ENCODE results near the gene COASY.

Gene COASY

DNA sequence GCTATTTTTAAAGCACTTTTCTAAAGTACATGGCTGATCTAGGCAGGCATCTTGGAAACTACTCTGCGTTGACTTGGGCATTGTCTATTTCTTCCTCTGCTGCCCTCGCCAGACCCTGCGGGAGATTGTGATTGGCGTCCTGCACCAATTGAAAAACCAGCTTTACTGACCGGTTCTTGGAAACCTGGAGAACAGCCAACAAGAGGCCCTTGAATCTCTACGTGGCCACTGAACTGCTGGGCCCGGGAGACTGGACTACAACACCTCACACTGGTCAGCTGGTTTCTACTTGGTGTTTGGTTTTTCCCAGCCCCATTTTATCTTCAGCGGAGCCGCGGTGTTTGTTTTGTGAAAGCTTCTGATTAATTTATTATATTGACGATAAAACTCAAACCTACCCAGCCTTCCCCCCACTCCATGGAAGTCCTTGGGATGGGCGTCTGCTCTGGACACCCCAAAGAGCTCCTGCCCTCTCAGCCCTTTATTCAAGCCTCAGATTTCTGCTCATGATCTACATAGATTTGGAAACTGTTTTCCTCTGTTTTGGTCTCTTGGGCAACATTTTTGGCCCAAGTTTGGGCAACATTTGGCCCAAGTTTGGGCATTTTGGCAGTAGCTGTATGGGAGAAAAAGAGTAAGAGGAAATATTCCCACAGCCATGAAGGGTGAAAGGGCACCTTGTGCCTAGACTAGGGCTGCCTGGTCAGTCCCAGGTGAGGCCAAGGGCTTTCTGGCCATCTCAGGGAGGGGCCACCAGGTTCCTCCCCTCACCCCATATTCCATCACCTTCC lies 9.7 kb downstream of the COASY start:
- no peak for DNase-seq

DNA sequence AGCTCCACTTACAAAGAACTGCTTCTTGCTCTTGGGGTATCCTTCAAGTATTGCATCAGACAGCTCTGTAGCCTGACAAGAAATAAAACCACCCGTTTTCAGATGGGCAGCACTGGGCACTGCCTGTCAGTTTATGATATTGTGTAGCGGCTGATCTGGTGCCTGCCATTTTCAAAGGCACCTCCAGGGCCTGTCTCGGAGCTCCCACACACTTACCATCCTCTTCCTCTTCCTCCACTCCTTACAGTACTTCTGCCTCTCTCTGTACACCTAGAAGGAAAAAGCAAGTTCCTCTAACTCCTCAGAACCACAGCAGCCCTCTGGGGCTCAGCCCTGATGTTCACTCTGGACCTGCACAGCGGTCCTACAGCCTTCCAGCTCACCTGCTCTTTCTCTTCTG lies 11.1 kb downstream of the COASY start:
- no peak for DNase-seq

DNA sequence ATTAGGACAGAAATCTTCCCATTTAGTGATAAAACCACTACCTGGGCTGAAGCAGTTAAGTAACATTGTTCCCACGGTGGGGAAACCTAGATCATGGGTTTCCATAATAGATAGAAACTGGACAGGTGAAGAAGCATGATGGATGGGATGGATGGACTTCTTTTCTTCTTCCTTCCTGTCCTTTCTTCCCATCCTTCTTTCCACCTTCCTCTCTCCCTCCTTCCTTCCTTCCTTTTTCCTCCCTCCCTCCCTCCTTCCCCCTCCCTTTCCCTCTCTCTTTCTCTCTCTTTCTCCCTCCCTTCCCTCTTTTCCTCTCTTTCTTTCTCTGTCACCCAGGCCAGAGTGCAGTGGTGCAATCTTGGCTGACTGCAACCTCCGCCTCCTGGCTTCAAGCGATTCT lies 12.5 kb downstream of the COASY start:
- no peak for DNase-seq

DNA sequence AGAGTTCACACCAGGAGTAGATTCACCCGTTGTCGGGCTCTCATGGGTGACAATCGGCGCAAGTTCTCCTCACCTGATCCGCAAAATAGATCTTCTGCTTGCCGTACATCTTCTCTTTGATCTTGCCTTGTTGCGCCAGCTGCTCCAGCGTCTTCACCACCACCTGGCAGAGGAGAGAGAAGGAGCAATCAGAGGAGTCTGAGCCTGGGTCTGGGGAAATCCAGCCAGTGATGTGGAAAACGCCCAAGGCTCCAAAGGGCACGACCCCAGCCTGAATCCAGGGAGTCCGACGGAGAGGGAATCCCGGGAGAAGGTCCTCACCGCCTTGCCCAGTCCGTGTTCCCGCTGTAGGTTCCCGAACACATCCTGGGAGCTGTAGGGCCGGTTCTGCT lies 15.2 kb downstream of the COASY start:
- no peak for DNase-seq

DNA sequence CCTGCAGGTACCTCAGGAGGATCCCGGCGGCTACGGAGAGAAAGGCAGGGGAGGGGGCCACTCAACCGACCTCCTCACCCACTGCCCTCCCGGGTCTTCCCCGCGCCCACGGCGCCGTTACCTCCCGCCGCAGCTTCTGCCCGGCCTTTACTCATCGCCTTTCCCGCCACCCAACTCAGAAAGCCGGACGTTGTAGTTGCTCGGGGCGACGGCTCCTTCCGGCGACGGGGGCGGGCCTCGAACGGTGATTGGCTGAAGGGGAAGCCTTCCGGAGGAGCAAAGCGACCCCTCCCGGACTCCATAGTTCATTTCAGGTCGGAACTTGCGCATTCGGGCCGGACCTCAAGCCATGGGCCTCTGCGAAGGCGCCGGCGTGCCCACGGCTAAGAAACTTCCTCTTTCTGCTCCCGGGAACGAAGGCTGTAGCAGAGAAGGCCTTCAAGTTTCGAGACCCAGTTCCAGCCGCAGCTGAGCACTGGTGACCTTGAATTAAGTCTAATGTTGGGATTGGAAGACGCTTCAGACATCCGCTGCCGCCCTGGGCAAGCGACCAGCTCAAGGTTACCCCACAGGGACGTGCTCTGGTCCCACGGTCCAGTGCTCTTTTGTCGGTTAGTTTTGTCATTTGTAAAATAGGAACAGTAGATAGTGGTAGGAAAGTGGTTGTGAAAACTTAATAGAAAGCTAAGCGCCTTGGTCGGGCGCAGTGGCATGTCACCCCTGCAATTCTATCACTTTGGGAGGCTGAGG lies 15.8 kb downstream of the COASY start, which contains the start of gene PSMC3IP:
TSS of gene PSMC3IP (minus strand) at position 198 of the 750 bp plus-strand sequence. CDS start at position 155, 43 bp downstream.
- peak; percentile 53 to 97 (median 90) for DNase-seq

DNA sequence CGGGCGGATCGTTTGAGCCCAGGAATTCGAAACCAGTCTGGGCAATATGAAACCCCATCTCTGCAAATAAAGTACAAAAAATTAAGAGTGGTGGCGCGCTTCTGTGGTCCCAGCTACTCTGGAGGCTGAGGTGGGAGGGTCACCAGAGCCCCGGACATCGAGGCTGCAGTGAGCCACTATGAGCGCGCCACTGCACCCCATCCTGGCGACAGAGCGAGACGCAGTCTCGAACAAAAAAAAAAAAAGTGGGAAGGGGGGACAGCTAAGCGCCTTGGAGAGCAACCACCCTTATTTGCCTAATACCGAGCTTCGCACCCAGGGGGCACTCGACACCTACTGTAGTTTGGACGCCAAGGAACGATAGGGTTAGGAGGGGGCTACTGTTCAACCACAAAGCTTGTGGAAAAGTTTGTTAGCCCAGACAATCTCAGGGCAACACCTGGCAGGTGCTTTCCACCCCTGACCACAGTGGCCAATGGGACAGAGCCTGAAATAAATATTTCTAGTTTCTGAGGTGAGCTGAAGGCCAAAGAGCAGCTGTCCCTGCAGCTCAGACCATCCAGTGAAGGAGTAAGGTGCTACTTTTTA lies 16.4 kb downstream of the COASY start:
- peak in 49 of 56 donors; percentile 4 to 77 (median 40) for DNase-seq

DNA sequence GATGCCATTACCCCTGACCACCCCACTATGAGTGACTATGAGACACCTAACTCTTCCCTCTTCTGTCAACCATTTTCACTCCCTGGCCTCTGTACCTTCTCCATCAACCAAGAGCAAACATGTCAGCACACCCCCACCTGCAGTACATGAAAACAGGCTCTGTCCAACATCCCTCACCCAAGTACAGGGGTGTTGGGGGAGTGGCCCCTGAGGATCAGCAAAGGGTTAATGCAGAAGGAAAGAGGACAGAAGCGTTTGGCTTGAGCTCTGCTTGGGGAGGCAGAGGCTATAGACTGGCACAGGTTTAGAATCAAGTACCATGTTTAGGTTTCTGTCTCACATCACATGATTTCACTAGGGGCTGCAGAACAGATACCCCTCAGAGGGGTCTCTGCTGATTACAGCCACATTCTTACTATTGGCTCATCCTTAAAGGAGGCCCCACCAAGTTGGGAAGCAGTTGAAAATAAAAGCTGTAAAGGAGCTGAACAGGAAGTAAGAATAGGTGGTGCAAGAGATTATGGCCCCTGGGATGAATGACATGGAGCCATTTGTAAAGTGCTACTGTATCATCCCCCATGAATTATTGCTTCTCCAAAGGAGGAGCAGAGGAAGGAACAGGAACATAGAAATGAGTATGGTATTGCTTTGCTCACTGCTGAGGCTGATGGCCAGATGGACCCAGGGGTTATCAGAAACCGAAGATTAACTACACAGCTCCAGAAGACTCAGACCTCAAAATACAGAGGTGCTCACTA lies 18.0 kb downstream of the COASY start:
- DNase-seq: no peak

DNA sequence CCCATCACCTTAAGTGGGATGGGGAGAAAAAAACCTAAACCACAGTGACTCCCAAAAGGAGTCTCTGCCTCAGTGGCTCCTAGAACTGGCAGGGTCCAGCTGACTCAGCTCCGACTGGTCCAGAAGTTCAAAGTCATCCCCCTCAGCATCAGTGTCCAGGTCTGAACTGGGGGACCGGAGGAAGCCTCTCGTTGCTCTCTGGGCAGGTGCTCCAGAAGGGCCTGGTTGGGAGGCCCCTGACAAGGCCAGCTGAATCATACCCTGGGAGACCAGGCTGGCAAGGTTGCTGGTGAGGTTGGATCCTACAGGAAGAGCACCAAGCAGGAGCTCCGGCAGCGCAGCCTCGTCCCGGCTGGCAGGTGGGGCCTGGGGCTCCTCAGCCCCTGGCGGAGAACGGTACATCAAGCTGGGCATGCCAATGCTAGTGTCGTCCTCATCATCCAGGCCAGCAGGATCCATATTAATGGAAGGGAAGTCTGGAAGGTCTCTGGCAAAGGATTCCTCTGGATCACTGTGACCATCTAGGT lies 19.9 kb downstream of the COASY start:
- DNase-seq: no peak

DNA sequence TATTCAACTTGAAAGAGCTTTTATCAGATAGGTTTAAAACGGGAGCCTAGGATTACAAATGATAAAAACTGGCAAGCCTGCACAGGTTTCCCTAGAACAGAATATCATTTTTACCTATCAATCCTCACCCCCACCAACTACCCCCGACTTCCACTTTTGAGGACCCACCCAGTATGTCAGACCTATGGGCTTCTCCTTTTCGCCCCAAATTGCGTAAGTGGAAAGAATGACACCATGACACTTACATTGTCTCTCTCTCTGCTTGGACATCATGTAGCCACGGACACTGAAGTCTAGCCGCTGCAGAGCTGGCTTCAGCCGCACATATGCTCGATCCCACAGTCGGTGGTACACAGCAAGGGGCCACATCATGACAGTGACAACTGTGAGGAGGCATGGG lies 22.9 kb downstream of the COASY start:
- no peak for DNase-seq

DNA sequence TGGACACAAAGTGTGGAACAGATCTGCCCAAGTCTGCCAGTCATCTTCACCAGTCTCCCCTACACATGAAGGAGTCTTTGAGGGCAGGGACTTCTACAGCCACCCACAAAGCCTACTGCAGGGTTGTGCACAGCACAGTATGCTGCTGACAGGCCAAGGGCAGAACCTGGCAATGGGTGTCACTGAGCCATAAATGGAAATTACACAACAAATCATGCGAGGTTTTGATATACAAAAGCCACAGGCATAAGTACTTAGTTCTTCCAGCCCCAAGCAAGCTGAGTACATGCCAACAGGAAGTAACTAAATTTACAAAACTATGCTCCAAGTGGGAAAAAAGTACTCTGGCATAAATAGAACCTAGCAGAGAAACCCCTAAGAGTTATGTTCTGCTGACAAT lies 23.4 kb downstream of the COASY start:
- no peak for DNase-seq

DNA sequence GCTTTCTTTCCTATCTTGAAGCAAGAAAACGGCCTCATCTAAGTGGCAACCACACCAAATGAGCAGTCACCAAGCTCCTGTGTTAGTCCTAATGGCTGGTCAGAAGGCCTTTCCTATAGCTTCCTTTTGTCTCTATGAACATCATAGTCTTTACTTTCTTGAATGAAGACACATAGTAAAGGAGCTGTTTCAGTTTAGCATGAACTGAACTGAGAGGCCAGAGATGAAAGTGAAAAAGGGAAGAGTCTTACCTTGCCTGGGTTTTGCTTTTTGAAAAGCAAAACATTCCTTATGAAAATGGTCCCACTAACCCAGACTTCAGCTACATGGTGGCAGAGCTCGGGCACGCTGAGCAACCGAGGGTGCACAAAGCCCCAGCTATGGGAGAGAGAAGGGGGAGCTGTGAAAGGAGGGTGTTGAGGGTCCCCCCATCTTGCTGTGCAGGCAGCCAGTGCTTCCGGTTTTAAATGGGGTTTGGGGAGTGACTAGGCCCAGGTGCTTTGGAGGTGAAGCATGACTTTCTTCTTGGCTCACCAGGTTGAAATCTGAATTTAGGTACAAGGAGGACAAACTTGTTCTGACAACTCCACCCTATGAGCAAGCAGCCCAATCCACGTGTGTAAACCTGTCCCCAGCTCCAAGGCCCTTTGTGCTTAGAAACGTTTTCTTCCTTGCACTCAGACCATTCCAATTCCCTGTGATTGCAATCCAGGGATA lies 24.7 kb downstream of the COASY start:
- DNase-seq: no peak

DNA sequence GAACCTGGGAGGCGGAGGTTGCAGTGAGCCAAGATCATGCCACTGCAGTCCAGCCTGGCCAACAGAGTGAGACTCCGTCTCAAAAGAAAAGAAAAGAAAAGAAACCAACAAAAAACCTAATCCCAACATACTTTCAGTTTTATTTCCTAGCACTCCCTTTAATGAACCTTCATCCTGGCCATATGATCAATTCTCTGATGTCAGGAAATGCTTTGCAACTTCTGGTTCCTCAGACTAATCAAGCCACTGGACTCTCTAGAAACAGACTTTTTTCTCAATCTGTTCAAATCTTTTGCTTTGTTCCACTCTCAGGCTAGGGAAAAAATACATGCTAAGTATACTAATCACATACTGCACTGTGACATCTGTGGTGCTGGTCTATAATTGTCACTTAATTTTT lies 28.9 kb downstream of the COASY start:
- no peak for DNase-seq

DNA sequence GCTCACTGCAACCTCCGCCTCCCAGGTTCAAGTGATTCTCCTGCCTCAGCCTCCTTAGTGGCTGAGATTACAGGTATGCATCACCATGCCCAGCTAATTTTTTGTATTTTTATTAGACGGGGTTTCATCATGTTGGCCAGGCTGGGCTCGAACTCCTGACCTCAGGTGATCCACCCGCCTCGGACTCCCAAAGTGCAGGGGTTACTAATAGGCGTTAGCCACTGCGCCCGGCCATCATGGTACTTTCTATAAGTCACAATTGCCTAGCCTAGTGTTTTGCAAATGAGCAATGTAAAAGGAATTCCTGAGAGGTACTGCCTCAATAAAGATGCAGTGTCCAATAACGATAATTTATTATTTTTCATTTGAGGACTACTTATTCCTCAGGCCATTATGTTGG lies 29.5 kb downstream of the COASY start:
- DNase-seq: no peak

DNA sequence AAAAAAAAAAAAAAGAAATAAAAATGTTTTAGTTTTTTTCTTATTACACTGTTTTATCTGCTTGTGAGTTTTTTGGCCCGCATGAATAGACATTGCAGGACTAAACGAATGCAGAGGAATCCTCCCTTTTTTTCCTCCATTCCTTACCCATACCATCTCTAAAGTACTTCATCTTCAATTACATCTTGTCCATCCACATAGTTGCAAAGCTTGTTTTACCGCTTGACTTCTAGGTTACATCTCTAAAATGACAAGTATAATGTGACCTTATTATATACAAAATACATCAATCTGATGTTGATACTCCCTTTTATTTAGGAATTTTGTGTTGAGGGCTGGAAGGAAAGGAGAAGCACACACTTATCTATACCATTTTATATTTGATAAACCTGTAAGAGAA lies 34.4 kb downstream of the COASY start:
- DNase-seq: no peak

DNA sequence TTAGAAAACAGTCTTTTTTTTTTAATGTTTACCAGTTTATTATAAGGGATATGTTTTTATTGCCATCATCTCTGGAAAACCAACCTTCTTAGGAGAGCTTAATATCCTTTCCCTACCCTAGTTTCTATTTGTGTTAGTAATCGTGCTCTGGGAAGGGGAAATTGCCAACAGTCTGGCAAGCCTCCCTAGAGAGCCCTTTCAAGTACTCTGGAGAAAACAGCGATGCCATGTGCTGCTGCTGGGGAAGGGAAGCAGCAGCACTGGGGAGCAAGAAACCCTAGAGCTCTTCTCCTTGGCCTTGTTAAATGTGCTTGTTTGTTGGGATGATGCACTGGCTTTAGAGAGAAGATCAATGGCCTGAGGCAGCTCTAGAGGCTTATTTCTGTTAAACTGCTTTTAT lies 37.0 kb downstream of the COASY start:
- peak in 16 of 56 donors; percentile 0 to 51 (median 9) for DNase-seq

DNA sequence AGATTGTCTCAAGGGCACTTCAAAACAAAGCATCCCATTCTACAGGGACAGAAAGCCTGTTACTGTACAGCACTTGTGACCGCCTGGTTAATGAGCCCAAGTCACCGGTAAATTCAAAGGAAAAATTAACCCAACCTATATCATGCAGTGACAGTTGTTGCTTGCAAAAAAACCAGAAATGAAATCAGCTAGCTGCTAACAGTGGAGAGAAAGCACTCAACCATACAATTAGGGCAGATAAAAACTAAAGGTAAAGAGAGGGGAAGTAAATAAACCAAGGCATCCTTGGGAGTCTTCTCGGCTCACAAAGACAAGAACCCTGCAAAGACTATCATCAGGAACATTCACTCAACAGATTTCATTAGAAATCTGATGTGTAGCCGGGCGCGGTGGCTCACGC lies 41.4 kb downstream of the COASY start:
- DNase-seq: no peak

DNA sequence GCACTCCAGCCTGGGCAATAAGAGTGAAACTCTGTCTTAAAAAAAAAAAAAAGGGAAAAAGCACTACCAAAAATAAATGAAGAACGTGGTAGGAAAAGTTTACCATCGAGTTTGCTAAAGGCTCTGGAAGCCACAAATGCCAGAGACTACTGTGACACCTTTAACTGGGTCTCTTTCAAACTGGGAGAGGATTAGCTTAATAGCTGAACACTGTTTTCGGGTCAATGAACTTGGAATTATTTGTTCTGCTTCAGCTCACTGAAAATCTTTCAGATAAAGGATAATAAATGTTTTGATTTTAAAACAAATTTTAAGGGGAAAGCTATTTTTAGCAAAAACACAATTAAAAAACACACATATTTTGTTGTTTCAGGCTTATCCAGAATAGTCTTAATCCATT lies 45.8 kb downstream of the COASY start:
- DNase-seq: no peak

DNA sequence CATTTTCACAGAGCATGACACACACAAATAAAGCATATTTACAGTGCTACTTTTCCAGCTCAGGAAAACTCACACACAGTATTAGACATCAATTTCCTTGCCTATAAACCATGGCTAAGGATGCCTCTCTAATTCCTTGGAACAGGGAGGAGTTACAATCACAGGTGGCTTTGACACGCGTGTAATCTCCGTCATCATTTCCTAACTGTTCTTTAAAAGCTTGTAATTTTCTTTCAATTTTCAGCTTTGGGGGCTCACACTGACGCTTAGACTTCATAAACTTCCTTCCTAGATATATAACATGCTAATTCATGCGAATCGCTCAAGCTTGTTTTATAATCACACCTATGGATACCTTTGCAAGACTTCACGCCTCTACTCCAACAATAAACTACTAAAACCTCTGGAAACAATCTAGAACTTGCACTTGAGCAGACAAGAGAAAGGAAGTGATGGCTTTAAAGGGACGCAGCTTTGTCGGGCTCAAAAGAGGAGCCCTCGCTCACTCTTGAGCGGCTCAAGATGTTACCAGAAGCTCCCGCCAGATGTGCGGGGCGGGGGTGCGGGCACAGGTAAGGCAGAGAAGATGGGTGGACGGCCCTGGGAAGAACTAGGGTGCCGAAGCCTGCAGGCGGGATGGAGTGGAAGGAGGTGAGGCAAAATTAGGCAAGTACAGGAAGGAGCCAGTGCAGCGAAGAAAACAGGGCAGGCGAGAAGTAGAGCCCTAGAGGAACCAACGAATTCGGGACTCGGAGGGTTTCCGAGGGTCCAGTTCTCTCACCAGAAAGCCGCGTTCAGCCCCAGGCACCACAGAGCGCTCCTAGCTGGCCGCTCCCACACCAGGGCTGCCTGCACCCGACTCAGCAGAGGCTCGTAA lies 46.6 kb downstream of the COASY start:
- peak in 10 of 56 donors; percentile 35 to 72 (median 52) for DNase-seq

DNA sequence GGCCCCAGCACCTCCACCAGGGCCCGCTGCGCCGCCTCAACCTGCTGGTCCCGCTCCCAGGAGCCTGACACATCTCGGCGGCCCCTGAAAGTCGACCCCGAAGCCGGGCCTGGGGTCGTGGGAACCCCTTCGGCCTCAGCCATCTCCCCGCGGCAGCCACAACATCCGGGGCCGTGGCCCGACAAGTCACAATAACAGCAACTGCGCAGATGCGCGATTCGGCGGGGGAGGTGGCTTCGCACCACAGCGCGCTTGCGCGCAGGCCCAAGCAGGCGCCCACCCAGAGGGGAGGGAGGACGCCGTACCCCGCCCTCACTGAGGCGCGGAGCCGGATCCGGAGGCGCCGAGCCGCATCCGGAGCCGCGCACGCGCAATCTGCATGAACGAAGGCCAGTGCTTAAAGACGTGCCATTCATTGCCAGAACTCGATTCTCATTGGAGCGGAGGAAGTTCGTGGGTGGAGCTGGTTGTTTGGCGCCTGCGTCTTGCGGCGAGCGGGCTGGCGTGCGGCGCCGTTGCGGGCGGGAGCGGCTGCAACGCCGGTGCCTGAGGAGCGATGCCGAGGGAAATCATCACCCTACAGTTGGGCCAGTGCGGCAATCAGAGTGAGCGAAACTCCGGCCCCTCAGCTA lies 47.4 kb downstream of the COASY start, which contains the start of the genes RETREG3 and TUBG1:
TSS of gene RETREG3 (minus strand) at position 193 of the 632 bp plus-strand sequence. CDS start at position 143, 50 bp downstream.
TSS of gene TUBG1 (plus strand) at position 502 of the 632 bp plus-strand sequence. CDS start at position 557, 55 bp downstream.
- DNase-seq: peak; percentile 81 to 100 (median 98)
